ENCODE results near the gene CCSAP.
A peak's percentile ranks its signal among the peaks of the same experiment; 100 is the strongest.

CCSAP gene

GRCh38 chr1:229340496-229340895 is 2.4 kb downstream of the CCSAP start:
- TF ChIP-seq MAX (IDR thresholded peaks at IDR 0.05; ENCODE audit: low read depth, low read length) (no peak), CTCF (IDR thresholded peaks at IDR 0.05; ENCODE audit: low read depth, low read length) (no peak), POLR2A (IDR thresholded peaks at IDR 0.05; ENCODE audit: extremely low read depth, insufficient read length) (no peak), MYC (IDR thresholded peaks at IDR 0.05; ENCODE audit: low read depth, low read length) (no peak)
- H3K4me3 ChIP-seq (ENCODE audit: low read depth, low read length) = peak overlapping the region; percentile 93
- no peak for DNase-seq (ENCODE audit: low read depth)

GRCh38 chr1:229339520-229339919 is 3.3 kb downstream of the CCSAP start:
- peak overlapping the region; percentile 32 for H3K4me3 ChIP-seq (ENCODE audit: low read depth, low read length)
- no peak for TF ChIP-seq MAX (IDR thresholded peaks at IDR 0.05; ENCODE audit: low read depth, low read length)
- no peak for TF ChIP-seq POLR2A (IDR thresholded peaks at IDR 0.05; ENCODE audit: extremely low read depth, insufficient read length)
- no peak for TF ChIP-seq MYC (IDR thresholded peaks at IDR 0.05; ENCODE audit: low read depth, low read length)
- no peak for TF ChIP-seq CTCF (IDR thresholded peaks at IDR 0.05; ENCODE audit: low read depth, low read length)
- peak; percentile 39 for DNase-seq (ENCODE audit: low read depth)

- TF ChIP-seq CTCF (IDR thresholded peaks at IDR 0.05; ENCODE audit: low read depth, low read length) (no peak), POLR2A (IDR thresholded peaks at IDR 0.05; ENCODE audit: extremely low read depth, insufficient read length) (no peak), MYC (IDR thresholded peaks at IDR 0.05; ENCODE audit: low read depth, low read length) (no peak), MAX (IDR thresholded peaks at IDR 0.05; ENCODE audit: low read depth, low read length) (no peak)
- H3K4me3 ChIP-seq (ENCODE audit: low read depth, low read length) = peak overlapping the region; percentile 32
- DNase-seq (ENCODE audit: low read depth) = no peak
Measured at GRCh38 chr1:229339086-229339485, 3.8 kb downstream of the CCSAP start.

- DNase-seq (ENCODE audit: low read depth) = no peak
- TF ChIP-seq MAX (IDR thresholded peaks at IDR 0.05; ENCODE audit: low read depth, low read length) (no peak), POLR2A (IDR thresholded peaks at IDR 0.05; ENCODE audit: extremely low read depth, insufficient read length) (no peak), MYC (IDR thresholded peaks at IDR 0.05; ENCODE audit: low read depth, low read length) (no peak)
- H3K4me3 ChIP-seq (ENCODE audit: low read depth, low read length) = no peak overlapping the region
Measured at GRCh38 chr1:229336345-229336744, 6.5 kb downstream of the CCSAP start.

GRCh38 chr1:229334716-229335115 is 8.1 kb downstream of the CCSAP start:
- no peak overlapping the region for H3K4me3 ChIP-seq (ENCODE audit: low read depth, low read length)
- no peak for DNase-seq (ENCODE audit: low read depth)
- TF ChIP-seq CTCF (IDR thresholded peaks at IDR 0.05; ENCODE audit: low read depth, low read length) = no peak

GRCh38 chr1:229334269-229334668 is 8.6 kb downstream of the CCSAP start:
- H3K4me3 ChIP-seq (ENCODE audit: low read depth, low read length) = no peak overlapping the region
- TF ChIP-seq MYC (IDR thresholded peaks at IDR 0.05; ENCODE audit: low read depth, low read length) (no peak), CTCF (IDR thresholded peaks at IDR 0.05; ENCODE audit: low read depth, low read length) (no peak), POLR2A (IDR thresholded peaks at IDR 0.05; ENCODE audit: extremely low read depth, insufficient read length) (no peak), MAX (IDR thresholded peaks at IDR 0.05; ENCODE audit: low read depth, low read length) (no peak)
- no peak for DNase-seq (ENCODE audit: low read depth)

All from NB4 (cell line).